Measurements from ENCODE around the gene C11orf68.

Gene C11orf68

DNA sequence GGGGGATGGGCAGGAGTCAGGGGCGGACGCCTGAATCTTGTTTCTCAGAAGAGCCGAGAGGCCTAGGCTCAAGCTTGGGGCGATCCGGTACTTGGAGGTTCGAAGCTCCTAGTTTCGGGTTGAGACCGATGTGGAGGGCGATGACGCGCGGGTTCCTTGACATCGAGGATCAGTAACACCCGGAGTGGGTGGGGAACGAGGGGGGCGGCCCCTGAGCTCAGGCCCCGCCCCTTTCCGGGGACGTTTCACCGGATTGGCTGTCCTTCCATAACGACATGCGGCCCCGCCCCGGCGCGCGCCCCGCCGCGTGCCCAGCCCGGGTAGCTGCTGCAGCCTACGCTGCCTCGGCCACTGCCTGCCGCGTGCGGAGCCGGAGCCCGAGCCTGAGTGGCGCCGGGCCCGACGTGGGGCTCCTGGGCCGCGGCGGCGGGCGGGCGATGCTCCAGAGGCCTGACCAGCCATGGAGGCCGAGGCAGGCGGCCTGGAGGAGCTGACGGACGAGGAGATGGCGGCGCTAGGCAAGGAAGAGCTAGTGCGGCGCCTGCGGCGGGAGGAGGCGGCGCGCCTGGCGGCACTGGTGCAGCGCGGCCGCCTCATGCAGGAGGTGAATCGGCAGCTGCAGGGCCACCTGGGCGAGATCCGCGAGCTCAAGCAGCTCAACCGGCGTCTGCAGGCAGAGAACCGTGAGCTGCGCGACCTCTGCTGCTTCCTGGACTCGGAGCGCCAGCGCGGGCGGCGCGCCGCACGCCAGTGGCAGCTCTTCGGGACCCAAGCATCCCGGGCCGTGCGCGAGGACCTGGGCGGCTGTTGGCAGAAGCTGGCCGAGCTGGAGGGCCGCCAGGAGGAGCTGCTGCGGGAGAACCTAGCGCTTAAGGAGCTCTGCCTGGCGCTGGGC, 28.3 kb downstream of the C11orf68 start, which contains the start of gene CCDC85B:
CCDC85B (plus strand) TSS at position 350 of the 895 bp plus-strand sequence; CDS start at position 461, 111 bp downstream.
- DNase-seq (ENCODE audit: low spot score): peak; percentile 97

DNA sequence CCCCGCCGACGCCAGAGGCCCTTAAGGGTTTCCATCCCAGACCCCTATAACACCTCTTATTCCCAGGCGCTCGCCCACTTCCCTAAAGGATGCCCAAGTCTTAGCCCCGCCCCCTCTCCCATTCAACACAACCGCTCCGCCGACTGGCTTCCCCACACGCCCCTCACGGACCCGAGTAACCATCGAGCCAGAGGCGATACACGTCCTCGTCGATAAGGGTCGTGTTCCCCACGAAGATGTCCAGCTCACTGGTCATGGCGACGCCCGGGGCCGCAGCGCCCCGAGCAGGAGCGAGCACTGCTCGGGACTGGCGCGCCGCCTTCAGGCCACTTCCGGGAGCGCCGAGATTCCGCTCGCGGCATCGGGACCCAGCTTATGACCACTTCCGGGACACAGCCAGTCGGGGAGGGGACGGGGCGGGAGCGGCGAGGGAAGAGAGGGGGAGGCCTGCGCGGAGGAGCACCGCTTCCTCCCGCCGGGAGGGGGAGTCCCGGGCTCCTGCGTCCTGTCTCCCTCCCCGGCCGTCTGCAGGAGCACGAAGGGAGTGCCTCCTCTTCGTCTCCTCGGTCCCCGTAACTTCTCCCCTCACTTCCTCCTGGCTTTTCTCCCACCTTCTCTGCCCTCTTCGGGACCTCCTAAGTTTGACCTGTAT, 30.6 kb downstream of the C11orf68 start, which contains the start of gene FIBP:
FIBP (minus strand) TSS at position 309 of the 652 bp plus-strand sequence; CDS start at position 256, 53 bp downstream.
- DNase-seq (ENCODE audit: low spot score): peak; percentile 95

- no peak for DNase-seq (ENCODE audit: low spot score)
These were observed 31.1 kb downstream of the C11orf68 start for GRCh38 chr11:65887723-65888162.

DNA sequence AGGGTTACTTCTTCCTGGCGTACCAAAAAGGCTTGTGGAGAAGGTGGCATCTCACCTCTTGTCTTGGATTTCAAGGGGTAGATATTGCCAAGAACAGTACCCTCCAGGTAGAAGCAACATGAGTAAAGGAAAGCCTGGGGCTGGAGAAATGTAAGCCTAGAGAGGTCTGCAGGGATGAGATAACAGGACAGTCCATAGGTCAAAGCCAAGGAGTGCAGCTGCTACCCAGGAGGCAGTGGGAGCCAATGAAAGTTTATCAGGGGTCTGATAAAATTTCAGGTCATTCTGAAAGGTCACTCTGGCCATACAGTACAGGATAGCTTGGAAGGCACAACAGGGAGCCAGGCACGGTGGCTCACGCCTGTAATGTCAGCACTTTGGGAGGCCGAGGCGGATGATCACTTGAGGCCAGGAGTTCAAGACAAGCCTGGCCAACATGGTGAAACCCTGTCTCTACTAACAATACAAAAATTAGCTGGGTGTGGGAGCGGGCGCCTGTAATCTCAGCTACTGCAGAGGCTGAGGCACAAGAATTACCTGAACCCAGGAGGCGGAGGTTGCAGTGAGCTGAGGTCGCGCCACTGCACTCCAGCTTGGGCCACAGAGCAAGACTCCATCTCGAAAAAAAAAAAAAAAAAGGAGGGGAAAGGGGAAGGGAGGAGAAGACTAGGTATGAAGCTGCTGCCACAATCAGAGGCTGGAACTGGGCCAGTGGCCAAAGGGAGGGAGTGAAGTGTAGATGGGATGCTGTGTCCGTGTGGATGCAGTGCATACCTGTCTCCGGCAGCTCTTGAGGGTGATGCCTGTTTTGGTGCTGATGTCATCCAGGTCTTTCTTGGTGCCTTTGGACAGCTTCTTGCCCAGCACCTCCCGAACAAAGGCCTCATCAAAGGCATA, 31.8 kb downstream of the C11orf68 start:
- DNase-seq (ENCODE audit: low spot score): no peak

DNA sequence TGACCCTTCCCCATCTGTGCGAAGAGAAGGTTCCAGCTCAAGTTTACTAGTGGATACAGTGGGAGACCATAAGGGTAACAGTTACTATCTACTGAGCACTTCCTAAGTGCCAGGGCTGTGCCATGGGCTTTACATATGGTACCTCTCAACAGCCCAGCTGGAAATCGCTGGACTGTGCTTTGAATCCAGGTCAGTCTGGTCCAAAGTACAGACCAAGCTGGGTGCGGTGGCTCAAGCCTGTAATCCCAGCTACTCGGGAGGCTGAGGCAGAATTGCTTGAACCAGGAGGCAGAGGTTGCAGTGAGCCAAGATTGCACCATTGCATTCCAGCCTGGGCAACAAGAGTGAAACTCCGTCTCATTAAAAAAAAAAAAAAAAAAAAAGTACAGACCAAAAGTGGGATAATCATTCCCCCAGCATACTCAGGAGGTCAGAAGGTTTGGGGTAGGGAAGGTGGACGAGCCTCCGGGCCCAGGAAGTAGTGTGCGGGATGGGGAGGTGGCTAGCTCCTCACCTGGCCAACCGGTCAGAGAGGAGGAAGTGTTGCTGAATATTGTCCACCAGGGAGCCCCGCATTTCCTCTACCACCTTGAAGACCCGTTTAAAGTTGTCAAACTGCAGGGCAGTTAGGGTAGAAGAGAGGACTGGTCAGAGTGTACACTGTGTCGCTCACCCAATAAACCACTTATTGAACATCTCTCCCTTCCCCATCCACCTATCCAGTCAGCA, 32.9 kb downstream of the C11orf68 start:
- DNase-seq (ENCODE audit: low spot score): no peak

- DNase-seq (ENCODE audit: low spot score): no peak
These were observed 33.6 kb downstream of the C11orf68 start for GRCh38 chr11:65885231-65885630.

- DNase-seq (ENCODE audit: low spot score): peak; percentile 88
These were observed 34.2 kb downstream of the C11orf68 start for GRCh38 chr11:65884716-65885092.

GRCh38 chr11:65883786-65884715, 34.8 kb downstream of the C11orf68 start:
- DNase-seq (ENCODE audit: low spot score): no peak

- DNase-seq (ENCODE audit: low spot score): no peak
These were observed 35.7 kb downstream of the C11orf68 start for GRCh38 chr11:65883058-65883761.

DNA sequence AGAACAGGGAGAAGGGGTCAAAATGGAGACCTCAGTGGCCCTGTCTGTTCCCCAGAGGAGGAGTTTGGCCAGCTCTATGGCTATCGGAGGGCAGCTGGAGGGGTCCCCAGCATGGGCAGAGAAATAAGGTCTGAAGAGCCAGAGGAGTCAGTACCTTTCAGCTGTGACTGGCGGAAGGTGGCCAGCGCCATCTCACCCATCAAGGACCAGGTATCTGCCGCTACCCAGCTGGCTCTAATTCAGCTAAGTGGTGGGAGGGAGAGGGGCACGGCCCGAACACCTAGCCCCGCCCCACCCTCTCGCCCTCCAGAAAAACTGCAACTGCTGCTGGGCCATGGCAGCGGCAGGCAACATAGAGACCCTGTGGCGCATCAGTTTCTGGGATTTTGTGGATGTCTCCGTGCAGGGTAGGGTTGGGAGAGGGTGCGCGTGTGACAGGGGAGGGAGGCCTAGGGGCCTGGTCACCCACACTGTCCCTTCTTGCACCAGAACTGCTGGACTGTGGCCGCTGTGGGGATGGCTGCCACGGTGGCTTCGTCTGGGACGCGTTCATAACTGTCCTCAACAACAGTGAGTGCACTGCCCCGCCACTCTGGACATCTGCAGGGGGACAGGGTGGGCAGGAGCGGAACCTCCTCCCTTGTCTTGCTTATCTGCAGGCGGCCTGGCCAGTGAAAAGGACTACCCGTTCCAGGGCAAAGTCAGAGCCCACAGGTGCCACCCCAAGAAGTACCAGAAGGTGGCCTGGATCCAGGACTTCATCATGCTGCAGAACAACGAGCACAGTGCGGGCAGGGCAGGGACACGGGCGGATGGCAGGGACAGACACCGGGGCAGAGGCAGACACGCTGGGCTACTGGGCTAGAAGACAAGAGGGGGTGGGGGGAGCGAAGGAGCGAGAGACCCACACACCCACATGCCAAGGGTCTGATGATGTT, 36.5 kb downstream of the C11orf68 start:
- no peak for DNase-seq (ENCODE audit: low spot score)

- no peak for DNase-seq (ENCODE audit: low spot score)
These were observed 37.9 kb downstream of the C11orf68 start for GRCh38 chr11:65880844-65881421.

DNA sequence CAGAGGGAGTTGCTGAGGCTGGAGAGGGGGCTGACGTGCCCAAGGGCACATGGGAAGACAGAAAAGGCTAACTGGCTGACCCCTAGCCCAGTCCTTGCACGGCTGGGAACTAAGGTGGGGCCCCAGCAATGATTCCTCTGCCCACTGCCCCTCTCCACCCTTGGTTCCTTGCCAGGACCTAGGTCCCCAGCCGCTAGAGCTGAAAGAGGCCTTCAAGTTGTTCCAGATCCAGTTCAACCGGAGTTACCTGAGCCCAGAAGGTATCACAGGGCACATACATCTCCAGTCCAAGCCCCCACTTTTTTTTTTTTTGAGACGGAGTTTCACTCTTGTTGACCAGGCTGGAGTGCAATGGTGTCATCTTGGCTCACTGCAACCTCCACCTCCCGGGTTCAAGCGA, 38.8 kb downstream of the C11orf68 start:
- no peak for DNase-seq (ENCODE audit: low spot score)

DNA sequence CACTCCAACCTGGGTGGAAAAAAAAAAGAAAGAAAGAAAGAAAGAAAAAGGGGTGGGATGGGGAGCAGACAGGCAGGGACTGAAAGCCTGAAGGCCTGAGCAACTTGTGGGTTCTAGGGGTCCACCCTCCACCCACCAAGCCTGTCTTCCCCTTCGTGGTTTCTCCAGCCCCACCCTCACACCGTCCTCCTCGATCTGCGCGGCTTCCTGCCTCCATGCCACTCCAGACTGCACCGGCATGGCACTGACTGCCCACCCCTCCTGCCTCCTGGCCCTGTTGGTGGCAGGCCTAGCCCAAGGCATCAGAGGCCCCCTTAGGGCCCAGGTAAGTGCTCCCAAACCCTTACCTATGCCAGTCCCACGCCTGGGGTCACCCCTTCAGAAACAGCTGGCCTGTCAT, 39.2 kb downstream of the C11orf68 start, which contains the start of gene CTSW:
CTSW (plus strand) TSS at position 221 of the 400 bp plus-strand sequence; CDS start at position 239, 18 bp downstream.
- no peak for DNase-seq (ENCODE audit: low spot score)

DNA sequence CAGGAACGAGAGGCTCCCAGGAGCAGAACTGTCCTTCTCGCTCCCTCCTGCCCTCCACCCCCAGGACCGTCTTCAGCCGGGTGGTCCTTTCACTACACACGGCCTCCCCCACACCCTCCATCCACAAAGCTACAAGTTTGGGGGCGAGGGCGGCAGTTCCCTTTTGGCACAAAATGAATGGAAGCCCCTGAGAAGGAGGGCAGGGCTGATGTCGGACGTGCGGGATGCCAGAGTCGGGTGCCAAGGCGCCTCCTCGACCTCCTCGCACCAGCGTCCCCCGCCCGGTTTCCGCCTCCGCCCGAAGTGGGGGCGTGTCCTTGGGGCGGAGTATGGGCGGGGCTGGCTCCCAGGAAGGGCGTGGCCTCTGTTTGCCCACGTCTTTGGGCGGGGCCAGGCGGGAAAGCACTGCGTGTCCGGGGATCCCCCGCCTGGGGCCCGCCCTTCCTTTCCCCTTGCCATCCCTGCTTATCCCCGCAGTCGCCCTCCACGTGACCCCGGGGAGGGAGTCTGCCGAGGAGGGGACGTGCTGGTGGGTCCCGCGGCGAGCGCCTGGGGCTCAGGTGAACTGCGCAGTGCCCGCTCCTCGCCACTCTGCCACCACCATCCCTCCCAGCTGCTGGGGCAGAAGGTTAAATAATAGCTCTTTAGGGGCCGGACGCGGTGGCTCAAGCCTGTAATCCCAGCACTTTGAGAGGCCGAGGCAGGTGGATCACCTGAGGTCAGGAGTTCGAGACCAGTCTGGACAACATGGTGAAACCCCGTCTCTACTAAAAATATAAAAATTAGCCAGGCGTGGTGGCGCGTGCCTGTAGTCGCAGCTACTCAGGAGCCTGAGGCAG, 45.3 kb downstream of the C11orf68 start:
- DNase-seq (ENCODE audit: low spot score): peak; percentile 95

DNA sequence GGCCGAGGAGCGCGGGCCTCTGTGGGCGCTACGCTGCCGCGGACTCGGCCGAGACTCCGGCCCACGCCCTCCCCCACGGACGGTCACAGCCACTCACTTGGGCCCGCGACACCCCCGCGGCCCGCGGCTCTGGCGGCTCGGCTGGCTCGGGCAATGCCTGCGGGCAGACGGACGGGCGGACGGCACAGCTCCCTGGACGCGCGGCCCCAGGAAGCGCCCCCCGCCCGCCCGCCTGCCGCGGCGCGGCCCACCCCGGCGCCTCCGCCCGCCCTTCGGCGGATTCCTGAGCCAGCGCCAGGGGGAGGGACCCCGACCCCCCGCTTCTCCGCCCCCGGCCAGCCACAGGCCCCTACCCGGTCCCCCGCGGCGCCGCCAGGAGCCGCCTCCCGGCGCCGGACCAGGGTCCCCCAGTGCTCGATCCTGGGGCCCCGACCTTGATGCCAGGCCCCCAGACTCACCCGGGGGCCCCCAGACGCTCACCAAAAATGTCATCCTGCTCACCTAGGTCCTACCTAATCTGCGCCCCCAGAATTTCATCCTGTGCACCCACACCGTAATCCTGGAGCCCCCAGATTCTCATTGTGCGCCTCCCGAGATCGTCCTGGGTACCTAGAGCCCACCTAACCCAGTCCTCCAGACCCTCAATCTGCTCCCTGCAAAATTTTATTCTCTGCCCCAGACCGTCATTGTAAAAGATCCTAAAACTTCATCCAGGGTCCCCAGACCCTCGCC, 46.1 kb downstream of the C11orf68 start, which contains the start of gene EFEMP2:
EFEMP2 (minus strand) TSS at position 215 of the 732 bp plus-strand sequence. CDS start 446 bp downstream, outside the sequence.
- DNase-seq (ENCODE audit: low spot score): no peak

Data from hematopoietic multipotent progenitor cell treated with erythropoietin and hydrocortisone succinate and interleukin-3 and kit ligand, for 17 days (in vitro differentiated cells).